Measurements from ENCODE around the gene MT1G. TPM values are rescaled to one million over a fixed set of nuclear protein-coding genes. Genes with fewer than 3 reads are reported as not detected.
A peak's percentile ranks its signal among the peaks of the same experiment; 100 is the strongest.

Gene MT1G
- total RNA-seq, 1 donor from 2014 or later = 2.9 TPM

DNA sequence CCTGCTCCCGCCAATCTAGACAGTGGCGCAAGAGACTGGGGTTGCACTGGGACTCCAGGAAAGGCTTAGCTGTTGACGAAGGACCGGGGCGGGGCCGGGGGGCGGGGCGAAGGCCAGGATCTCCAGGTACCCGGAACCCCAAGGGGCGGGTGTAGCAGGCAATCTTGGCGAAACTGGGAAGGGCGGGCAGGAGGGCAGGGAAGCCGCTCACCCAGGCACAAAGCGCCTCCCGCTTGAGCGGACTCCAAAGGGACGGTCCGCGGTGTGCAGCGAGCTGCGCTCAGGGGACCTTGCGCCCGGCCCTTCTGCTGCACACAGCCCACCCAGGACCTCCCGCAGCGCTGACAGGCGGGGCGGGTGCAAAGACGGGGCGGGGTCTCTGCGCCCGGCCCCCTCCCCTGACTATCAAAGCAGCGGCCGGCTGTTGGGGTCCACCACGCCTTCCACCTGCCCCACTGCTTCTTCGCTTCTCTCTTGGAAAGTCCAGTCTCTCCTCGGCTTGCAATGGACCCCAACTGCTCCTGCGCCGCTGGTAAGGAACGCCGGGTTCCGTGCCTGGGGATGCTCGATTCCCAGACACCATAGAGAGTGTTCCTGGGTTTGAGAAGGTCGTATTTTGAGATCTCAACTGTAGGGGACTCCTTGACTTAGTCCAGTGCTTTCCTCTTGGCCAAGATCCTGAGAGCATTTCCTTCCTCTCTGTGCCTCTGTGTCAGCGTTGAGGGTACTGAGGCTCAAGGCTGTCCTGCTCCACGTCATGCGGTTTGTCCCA is 10.1 kb downstream of the MT1G start, which contains the start of gene MT1F:
TSS of gene MT1F (plus strand) at position 405 of the 772 bp plus-strand sequence. CDS start at position 505, 100 bp downstream.
- Mint-ChIP-seq H3K9me3 (ENCODE audit: low read depth) (no peaks in the 10 kb centered on the region), H3K36me3 (ENCODE audit: insufficient read depth) (no peaks in the 10 kb centered on the region), H3K27ac (peak within 1 kb of the TSS; percentile 75), H3K4me1 (ENCODE audit: low read depth) (peaks cover 5% of the 10 kb centered on the region), H3K27me3 (peaks cover 87% of the 10 kb centered on the region), H3K4me3 (ENCODE audit: low read depth) (peak within 1 kb of the TSS; percentile 84)
- peak; percentile 52 for DNase-seq (ENCODE audit: low spot score, unreplicated experiment)
- TF ChIP-seq, protein P1, sequence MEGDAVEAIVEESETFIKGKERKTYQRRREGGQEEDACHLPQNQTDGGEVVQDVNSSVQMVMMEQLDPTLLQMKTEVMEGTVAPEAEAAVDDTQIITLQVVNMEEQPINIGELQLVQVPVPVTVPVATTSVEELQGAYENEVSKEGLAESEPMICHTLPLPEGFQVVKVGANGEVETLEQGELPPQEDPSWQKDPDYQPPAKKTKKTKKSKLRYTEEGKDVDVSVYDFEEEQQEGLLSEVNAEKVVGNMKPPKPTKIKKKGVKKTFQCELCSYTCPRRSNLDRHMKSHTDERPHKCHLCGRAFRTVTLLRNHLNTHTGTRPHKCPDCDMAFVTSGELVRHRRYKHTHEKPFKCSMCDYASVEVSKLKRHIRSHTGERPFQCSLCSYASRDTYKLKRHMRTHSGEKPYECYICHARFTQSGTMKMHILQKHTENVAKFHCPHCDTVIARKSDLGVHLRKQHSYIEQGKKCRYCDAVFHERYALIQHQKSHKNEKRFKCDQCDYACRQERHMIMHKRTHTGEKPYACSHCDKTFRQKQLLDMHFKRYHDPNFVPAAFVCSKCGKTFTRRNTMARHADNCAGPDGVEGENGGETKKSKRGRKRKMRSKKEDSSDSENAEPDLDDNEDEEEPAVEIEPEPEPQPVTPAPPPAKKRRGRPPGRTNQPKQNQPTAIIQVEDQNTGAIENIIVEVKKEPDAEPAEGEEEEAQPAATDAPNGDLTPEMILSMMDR (IDR thresholded peaks at IDR 0.05; ENCODE audit: unreplicated experiment) = no peak

DNA sequence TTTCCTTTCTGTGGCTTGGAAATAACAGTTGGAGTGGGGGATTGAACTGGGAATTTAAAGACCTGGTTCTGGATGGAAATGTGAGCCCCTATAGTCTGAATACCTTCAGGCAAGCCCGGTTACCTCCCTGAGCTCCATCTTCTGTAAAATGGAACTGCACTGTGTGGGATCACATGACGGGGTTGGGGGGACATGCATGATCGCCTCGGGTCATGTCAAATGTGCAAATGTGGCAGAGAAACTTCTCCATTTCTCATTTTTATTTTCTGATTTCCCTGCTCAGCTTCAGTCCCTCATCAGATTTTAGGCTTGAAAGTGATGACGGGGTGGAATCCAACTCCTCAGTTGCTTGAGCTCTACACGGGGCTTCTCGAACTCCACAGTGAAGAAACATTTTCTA is 14.6 kb downstream of the MT1G start:
- Mint-ChIP-seq H3K4me1 (ENCODE audit: low read depth) (peaks cover 4% of the 10 kb centered on the region), H3K36me3 (ENCODE audit: insufficient read depth) (no peaks in the 10 kb centered on the region), H3K27ac (no peak overlapping the region), H3K4me3 (ENCODE audit: low read depth) (no peak overlapping the region), H3K27me3 (peaks cover 83% of the 10 kb centered on the region), H3K9me3 (ENCODE audit: low read depth) (no peaks in the 10 kb centered on the region)
- TF ChIP-seq, protein P1 (IDR thresholded peaks at IDR 0.05; ENCODE audit: unreplicated experiment) = no peak
- no peak for DNase-seq (ENCODE audit: low spot score, unreplicated experiment)

DNA sequence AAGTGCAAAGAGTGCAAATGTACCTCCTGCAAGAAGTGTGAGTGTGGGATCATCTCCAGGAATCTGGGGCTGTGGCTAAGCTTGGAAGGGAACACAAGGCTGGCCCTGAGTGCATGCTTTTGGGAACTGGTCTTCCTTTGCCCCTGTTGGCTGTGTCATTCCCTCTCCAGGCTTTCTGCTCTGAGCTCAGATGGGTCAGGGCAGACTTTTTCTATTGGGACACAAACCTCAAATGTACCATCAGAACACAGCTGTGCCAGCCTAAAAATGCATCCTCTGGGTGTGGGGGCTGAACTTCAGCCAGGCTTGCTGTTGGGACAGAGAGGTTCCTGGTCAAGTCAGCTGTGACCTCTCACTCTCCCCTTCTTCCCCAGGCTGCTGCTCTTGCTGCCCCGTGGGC is 15.3 kb downstream of the MT1G start:
- DNase-seq (ENCODE audit: low spot score, unreplicated experiment) = no peak
- H3K4me1 Mint-ChIP-seq (ENCODE audit: low read depth) = no peaks in the 10 kb centered on the region
- H3K36me3 Mint-ChIP-seq (ENCODE audit: insufficient read depth) = no peaks in the 10 kb centered on the region
- TF ChIP-seq, protein P1 (IDR thresholded peaks at IDR 0.05; ENCODE audit: unreplicated experiment) = no peak
- peaks cover 83% of the 10 kb centered on the region for H3K27me3 Mint-ChIP-seq
- H3K27ac Mint-ChIP-seq = no peak overlapping the region
- no peak overlapping the region for H3K4me3 Mint-ChIP-seq (ENCODE audit: low read depth)
- H3K9me3 Mint-ChIP-seq (ENCODE audit: low read depth) = no peaks in the 10 kb centered on the region

DNA sequence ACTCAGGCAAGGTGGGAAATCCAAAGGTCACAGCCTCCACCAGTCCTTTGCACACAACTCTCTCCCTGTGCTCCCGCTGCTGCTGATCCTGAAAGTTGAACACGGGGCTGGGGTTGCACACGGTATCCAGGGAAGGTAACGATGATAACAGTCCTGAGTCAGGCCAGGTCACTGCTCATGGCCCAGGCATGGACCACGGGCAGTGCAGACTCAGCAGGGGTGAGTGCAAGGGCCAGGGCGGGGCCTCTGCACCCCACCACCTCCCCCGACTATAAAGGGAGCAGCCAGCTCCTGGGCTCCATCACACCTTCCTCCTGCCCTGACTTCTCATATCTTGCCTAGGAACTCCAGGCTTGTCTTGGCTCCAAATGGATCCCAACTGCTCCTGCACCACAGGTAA is 16.3 kb downstream of the MT1G start, which contains the start of gene MT1B:
TSS of gene MT1B (plus strand) at position 301 of the 400 bp plus-strand sequence. CDS start at position 369, 68 bp downstream.
- no peak within 1 kb of the TSS for H3K4me3 Mint-ChIP-seq (ENCODE audit: low read depth)

DNA sequence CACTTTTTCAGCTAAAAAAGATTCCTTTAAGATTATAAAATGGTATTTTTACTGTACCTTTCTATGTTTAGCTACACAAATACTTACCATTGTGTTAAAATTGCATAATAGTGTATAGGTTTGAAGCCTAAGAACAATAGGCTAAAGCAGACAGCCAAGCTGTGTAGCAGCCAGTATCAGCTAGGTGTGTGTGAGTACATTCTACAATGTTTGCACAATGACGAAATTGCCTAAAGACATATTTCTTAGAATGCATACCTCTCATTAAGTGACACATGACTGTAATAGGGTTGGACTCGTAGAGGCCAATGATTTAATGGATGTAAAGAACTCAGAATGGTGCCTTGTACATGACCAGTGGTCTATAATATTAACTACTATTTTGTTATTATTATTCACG is 18.0 kb downstream of the MT1G start:
- no peaks in the 10 kb centered on the region for H3K36me3 Mint-ChIP-seq (ENCODE audit: insufficient read depth)
- no peaks in the 10 kb centered on the region for H3K4me1 Mint-ChIP-seq (ENCODE audit: low read depth)
- peaks cover 90% of the 10 kb centered on the region for H3K27me3 Mint-ChIP-seq
- TF ChIP-seq, protein P1 (IDR thresholded peaks at IDR 0.05; ENCODE audit: unreplicated experiment) = no peak
- H3K9me3 Mint-ChIP-seq (ENCODE audit: low read depth) = no peaks in the 10 kb centered on the region
- H3K27ac Mint-ChIP-seq = no peak overlapping the region
- H3K4me3 Mint-ChIP-seq (ENCODE audit: low read depth) = no peak overlapping the region
- no peak for DNase-seq (ENCODE audit: low spot score, unreplicated experiment)

More for the DNA sequence above, 16.3 kb downstream of the MT1G start, which contains the start of gene MT1B:
- Mint-ChIP-seq H3K36me3 (ENCODE audit: insufficient read depth) (no peaks in the 10 kb centered on the region), H3K9me3 (ENCODE audit: low read depth) (no peaks in the 10 kb centered on the region), H3K27me3 (peaks cover 85% of the 10 kb centered on the region), H3K4me1 (ENCODE audit: low read depth) (no peaks in the 10 kb centered on the region), H3K27ac (no peak within 1 kb of the TSS)
- DNase-seq (ENCODE audit: low spot score, unreplicated experiment) = no peak
- TF ChIP-seq, protein P1 (IDR thresholded peaks at IDR 0.05; ENCODE audit: unreplicated experiment) = no peak

Data from progenitor cell of endocrine pancreas (in vitro differentiated cells).